CD4-positive, alpha-beta T cell treated with Interleukin-17A for 1 hour (primary cell): ENCODE results near the gene ARHGAP26.

Experiments used
- DNase-seq: peaks from one replicate; pipeline ENCODE4 v3.0.0-alpha.2; 2020

Gene ARHGAP26

DNA sequence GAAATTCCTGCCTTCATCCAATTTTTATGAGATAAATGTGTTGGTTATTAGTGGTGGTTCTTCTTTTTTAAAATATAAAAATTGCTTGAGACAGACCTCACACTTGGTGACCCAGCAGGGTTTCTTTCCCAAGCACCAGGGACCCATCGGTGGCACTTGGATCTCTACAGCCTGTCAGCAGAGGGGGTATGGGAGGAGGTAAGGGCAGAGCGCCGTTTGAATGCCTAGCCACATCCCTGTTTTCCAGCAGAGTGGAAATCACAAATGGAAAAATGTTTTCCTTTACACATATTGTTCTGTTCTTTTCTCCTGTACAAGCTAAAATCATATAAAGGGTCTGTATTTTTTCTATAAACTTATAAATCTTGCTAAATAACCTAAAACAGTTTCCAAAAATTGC, 385.3 kb downstream of the ARHGAP26 start:
- no peak for DNase-seq

GRCh38 chr5:143156086-143156485, 385.9 kb downstream of the ARHGAP26 start:
- DNase-seq, result no peak

DNA sequence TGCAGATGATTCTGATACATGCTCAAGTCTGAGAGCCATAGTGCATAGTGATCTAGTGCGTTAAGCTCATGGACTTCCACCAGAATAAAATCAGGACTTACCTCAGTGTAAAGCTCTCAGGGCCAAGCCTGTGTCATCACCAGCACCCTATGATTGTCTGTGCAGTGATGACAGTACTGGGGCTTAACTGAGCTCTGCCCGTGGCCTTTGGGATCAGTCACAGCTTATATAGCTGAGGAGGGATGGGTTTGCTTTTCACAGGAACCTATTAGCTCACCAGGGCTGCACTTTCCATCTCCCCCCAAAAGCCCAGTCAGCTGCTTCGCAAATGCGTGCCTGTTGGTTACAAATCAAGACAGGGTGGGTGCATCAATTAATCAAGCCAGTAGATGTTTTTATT, 386.4 kb downstream of the ARHGAP26 start:
- DNase-seq, result no peak

GRCh38 chr5:143159031-143159430, 388.9 kb downstream of the ARHGAP26 start:
- no peak for DNase-seq

DNA sequence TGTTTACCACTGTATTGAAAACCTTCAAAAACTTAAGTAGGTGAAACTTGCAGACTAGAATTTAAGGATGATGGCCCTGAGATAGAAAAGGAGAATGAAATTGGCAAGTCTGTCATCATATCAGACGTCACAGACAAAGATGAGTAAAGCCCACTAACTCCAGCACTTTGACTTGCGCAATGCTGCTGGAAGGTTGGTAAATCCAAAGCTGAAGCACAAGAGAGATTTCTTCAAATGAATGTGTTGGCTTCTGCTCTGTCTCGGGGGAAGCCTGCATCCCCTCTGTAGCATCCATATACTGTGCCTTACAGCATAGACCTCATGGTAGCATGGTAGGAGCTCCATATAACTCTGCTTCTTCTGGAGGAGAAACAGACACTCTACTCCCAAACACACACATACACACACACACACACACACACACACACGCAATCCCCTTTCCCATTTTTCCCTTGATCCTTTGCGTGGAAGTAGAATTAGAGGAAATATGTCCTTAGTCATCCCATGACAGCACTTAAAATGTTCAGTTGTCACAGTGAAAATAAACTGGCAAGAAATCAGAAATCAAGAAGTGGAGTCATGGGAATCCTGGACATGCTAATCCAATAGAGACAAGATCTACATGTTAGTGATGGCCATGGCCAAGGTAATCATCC, 391.8 kb downstream of the ARHGAP26 start:
- DNase-seq, result no peak

DNA sequence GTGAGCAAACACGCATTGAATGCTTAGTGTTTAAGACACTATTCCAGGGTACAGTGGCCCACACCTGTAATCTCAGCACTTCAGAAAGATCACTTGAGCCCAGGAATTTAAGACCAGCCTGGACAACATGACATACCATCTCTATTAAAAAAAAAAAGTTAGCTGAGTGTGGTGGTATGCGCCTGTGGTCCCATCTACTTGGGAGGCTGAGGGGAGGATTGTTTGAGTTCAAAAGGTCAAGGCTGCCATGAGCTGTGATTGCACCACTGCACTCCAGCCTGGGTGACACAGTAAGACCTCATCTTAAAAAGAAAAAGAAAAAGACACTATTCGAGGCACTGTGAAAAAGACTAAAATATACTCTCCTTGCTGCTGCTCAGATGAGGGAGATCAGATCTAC, 392.6 kb downstream of the ARHGAP26 start:
- DNase-seq, result no peak

DNA sequence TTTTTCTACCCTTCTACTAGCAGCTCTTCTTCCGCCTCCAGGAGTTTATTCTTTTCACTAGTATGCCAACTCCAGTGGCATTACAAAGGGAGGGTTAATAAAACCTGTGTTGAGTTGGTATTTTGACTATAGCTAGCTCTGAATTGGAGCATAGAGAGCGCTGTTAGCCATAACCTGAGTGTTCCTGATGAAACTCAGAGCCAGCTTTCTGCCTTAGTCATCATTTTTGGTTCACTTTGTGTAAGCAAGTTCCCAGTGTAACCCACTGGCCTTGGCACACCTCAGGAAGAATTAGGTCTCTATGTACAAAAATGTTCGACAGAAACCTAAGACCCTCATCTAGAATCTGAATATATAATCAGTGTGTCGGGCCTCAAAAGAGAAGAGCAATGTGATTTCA, 394.4 kb downstream of the ARHGAP26 start:
- DNase-seq, result no peak

GRCh38 chr5:143165049-143165880, 395.1 kb downstream of the ARHGAP26 start:
- DNase-seq, result no peak

DNA sequence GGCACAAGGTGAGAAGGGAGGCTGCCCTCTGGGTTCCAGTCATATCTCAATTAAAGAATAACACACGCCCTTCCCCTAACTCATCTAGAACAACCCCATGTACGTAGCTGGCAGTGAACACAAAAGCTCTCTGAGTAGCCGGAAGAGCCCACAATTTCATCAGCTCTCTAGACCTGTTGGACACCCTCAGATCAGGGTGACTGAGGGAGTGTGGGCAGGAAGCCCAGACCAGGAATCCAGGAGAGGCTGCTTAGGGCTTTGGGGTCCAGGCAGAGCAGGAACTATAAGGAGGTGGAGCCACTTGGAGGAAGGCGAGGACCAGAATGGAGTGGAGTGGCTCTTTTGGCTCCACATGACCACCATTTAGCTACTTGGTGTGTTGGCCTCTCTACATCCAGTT, 395.9 kb downstream of the ARHGAP26 start:
- DNase-seq, result no peak

- DNase-seq, result no peak
These were observed 396.7 kb downstream of the ARHGAP26 start for GRCh38 chr5:143166661-143167420.

GRCh38 chr5:143168171-143168741, 398.1 kb downstream of the ARHGAP26 start:
- DNase-seq, result no peak

GRCh38 chr5:143168921-143169810, 399.0 kb downstream of the ARHGAP26 start:
- DNase-seq, result no peak

GRCh38 chr5:143170104-143170503, 399.9 kb downstream of the ARHGAP26 start:
- DNase-seq, result no peak

GRCh38 chr5:143170977-143171376, 400.8 kb downstream of the ARHGAP26 start:
- DNase-seq, result no peak

GRCh38 chr5:143172739-143173138, 402.6 kb downstream of the ARHGAP26 start:
- DNase-seq, result no peak

DNA sequence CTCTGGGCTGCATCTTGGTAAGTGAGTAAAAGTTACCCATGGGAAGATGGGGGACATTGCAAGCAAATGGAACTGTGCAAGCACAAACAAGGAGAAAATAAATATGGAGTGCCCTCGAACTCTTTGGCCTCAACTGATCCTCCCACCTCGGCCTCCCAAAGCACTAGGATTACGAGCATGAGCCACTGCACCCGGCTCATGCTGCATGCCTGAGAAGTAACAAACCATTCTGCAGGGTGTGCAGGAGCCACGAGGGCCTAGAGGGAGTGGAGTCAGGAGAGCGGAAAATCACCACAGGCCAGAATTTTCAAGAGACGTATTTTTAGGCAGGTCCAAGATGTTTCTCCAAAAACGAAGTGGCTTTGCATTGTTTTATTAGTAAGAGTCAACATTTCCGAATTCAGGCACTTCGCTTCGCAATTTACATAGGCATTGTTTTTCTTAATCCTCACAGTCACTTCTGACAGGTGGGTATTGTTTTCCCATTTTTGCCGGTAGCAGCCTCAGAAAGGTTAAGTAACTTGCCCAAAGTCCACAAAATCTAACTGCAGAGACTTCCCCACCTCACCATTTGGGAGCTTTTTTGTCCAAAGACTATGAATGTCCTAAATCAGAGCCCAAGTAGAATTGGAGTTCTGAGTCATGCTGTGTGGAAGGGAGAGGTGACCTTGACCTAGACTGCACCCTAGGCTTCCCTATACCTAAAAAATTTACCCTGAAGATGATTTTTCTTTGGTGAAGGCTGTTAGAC, 403.1 kb downstream of the ARHGAP26 start:
- DNase-seq, result no peak

- no peak for DNase-seq
These were observed 404.7 kb downstream of the ARHGAP26 start for GRCh38 chr5:143174714-143175398.

GRCh38 chr5:143176048-143176447, 405.9 kb downstream of the ARHGAP26 start:
- no peak for DNase-seq

DNA sequence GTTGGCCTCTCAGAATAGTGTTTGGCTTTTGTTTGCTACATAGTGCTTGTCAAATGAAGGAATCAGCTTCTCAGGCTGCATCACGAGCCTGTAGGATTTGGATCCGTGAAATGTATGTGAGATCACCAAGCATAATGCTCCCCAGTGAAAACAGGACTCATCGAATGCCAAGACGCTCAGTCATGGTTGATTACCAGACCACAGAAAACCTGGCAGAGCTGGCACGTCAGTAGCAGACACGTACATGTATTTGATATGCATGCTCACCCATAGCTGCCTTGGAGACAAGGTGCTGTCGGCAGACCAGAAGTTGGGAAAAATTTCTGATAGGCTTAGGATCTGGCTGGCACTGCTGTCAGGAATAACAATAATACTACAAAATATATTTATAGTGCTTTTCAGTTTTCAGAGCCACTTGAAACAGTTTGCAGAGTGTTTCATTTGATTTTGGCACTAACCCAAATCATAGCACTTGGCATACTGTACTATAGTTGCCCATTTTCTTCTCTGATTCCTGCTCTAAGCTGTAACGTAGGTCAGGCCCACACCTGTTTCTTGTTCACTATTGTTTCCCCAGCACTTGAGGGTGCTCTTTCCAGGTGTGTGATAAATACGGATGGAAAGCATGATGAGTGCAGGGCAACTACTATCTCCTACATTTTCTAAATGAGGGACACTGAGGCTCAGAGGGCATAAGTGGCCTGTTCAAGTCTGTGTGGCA, 407.2 kb downstream of the ARHGAP26 start:
- DNase-seq, result no peak

DNA sequence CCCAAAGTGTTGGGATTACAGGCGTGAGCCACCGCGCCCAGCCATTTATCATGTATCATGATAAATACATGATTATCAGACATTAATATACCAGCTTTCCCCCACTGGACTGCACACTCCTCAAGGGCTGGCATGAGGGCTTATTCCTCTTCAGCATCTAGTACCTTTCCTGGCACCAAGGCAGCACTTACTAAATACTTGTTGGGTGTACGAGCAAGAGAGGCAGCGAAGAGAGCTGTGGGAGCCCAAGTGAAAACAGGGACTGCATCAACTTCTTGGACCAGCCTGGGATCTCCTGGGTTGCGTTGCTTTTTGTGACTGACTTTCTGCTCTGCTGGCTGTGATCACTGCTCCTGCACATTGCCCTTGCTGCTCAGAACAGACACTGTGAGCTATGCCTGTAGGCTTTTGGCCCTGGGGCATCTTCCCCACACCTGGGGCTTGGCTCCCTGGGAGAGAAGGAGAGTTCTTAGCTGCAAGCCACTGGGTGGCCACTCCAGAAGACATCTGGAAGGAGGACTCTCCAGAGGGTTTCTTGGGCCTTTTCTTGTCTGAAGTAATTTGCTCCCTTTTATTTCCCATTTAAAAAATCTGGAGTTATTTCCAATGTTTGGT, 409.1 kb downstream of the ARHGAP26 start:
- no peak for DNase-seq
